Measurements from ENCODE around the gene ISM1.

- TF ChIP-seq POLR2A (IDR thresholded peaks at IDR 0.05; ENCODE audit: insufficient read depth in 1 of 2, low read depth in 2 of 2, low read length in 2 of 2) (no peak), ATF4 (CRISPR knock-in tag; IDR thresholded peaks at IDR 0.05) (no peak), CTCF (CRISPR knock-in tag; IDR thresholded peaks at IDR 0.05) (no peak), RXRA (CRISPR knock-in tag; IDR thresholded peaks at IDR 0.05) (no peak), ATF3 (CRISPR knock-in tag; IDR thresholded peaks at IDR 0.05) (no peak), FOXA1 (IDR thresholded peaks at IDR 0.05) (no peak), FOXA1 (CRISPR knock-in tag; IDR thresholded peaks at IDR 0.05) (no peak), POLR2AphosphoS5 (IDR thresholded peaks at IDR 0.05; ENCODE audit: low read depth, low read length) (no peak)
These were observed 1.2 kb downstream of the ISM1 start for GRCh38 chr20:13222319-13222716.

Data from HepG2 (cell line).